Measurements from ENCODE around the gene GPRC5A.
A peak's percentile ranks its signal among the peaks of the same experiment; 100 is the strongest.

The GPRC5A gene

GRCh38 chr12:12885096-12885792, 6.1 kb upstream of the GPRC5A start:
- DNase-seq (ENCODE audit: low spot score) = no peak

DNA sequence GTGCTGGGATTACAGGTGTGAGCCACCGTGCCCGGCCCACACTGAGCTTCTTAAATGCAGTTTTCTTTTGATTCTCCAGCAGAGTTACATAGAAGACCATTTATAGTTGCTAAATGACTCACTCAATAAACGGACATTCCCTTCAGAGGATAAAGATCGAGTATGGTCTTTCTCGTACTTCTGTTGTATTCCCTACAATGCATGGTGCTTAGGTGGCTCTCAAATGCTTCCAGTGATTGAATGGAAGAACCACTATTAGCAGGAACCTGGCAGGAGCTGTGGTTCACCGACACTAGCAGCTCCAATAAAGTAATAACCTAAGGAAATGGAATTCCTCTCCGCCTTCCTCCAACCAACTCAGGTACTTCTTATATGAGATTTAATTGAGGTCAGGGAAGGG, 3.9 kb upstream of the GPRC5A start:
- no peak for DNase-seq (ENCODE audit: low spot score)

GRCh38 chr12:12889701-12890100, 1.7 kb upstream of the GPRC5A start:
- no peak for DNase-seq (ENCODE audit: low spot score)

DNA sequence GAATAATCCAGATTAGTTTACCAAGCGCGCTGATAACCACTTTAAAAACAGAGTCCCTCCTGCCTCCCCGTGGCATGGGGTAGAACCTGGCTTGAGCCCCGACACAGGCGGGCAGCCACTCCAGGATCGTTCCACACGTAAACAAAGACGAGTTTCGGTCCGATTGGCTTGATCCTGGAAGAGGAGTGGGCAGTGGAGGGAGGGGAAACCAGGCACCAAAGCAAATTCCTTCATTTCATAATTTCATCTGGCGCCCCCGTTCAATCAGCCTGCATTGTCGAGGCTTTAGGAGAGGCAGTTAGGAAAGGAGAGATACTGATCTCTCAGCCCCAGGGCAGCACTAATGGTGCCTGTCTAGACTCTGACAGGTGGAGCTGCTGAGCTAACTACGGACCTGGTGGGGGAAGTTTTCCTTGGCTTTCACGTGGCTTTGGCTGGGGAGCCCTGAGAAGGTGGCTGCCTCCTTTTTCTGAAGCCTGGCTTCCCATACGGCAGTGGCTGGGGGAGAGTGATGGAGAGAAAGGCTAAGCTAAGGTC, 751 bp upstream of the GPRC5A start:
- peak; percentile 10 for DNase-seq (ENCODE audit: low spot score)

GRCh38 chr12:12891881-12892355, 556 bp downstream of the GPRC5A start:
- DNase-seq (ENCODE audit: low spot score) = no peak

DNA sequence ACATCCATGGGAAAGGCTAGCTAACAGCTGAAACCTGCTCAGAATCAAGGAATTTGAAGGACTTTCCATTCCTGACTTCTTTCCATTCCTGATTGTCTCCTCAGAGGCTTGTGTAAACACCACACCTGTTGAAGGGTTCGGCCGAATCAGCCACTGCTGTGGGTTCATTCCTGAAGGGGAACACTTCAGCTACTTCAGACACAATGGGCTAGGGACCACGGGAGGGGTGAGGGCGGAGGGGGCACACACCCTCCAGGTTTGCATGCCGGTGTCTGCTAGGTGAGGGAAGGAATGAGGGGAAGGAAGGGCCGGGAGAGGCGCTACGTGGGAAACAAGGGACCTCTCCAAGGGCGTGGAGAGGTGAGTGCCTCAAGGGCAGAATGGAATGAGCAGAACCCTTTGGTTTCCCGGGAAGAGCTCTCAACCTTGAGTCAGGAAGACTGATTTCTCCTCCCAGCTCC, 1.3 kb downstream of the GPRC5A start:
- no peak for DNase-seq (ENCODE audit: low spot score)

- no peak for DNase-seq (ENCODE audit: low spot score)
Observed at GRCh38 chr12:12893438-12893837, 2.1 kb downstream of the GPRC5A start.

DNA sequence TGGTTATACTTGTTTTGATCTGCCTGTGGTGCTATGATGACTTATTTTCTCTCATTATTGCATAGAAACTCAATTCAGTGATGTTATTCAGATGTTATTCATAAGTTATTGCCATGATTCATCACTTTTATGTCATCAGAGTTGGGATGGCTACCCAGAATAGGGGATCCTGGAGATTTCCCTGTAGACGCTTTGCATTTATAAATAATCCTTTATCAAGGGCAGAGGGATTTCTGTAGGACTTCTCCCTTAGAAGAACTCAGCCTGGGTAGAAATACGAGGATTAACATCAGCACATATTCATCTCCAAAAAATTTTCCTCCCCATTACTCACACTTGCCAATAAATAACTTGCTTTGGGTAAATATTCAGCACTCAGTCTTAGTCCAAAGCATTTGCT, 4.9 kb downstream of the GPRC5A start:
- no peak for DNase-seq (ENCODE audit: low spot score)

DNA sequence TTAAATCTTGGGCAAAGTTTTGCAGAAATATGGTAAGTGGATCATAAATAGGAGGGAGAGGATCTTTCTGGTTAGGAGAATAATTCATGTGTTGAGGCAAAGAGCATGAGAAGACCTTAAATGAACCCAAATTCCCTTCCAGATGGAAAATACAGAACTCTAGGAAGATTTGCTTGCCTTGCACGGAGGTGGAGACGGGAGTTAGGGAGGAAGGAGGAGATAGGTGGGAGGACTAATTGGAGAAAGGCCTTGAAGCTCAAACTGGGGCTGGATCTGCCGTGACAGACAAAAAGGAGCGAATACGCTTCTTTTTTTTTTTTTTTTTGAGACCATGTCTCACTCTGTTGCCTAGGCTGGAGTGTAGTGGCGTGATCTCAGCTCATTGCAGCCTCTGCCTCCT, 5.9 kb downstream of the GPRC5A start:
- DNase-seq (ENCODE audit: low spot score) = no peak

DNA sequence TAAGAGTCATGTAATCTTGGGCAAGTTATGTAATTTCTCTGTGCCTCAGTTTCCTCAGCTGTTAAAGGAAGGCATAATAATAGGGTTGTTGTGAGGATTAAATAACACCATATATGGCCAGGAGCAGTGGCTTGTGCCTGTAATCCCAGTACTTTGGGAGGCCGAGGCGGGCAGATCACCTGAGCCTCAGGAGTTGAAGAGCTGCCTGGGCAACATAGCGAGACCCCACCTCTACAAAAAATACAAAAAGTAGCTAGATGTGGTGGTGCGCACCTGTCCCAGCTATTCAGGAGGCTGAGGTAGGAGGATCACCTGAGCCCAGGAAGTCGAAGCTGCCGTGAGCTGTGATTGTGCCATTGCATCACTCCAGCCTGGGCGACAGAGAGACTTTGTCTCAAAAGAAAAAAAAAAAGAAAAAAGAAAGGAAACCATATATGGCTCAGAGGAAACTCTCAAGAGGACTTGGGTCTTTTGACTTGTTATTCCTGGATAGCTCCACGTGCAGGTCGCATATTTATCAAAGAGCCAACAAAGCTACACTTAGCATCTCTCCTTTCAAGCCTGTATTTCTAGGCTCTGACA, 6.9 kb downstream of the GPRC5A start:
- DNase-seq (ENCODE audit: low spot score) = no peak

GRCh38 chr12:12898911-12899511, 7.6 kb downstream of the GPRC5A start:
- DNase-seq (ENCODE audit: low spot score) = no peak

- DNase-seq (ENCODE audit: low spot score) = no peak
Observed at GRCh38 chr12:12899530-12900380, 8.4 kb downstream of the GPRC5A start.

DNA sequence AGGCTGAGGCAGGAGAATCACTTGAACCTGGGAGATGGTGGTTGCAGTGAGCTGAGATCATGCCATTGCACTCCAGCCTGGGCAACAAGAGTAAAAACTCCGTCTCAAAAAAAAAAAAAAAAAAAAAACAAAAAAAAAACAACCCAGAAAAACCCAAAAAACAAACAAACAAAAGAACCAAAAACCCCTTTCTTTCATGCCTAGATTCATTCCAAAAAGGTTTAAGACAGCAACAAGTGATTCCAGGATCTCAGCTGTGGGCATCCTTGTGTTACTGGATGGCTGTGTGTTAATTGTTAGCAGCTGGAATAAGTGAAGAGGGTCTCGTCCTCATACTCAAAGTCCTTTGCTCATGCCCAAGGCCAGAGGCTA, 9.4 kb downstream of the GPRC5A start:
- no peak for DNase-seq (ENCODE audit: low spot score)

- DNase-seq (ENCODE audit: low spot score) = no peak
Observed at GRCh38 chr12:12901158-12901791, 9.9 kb downstream of the GPRC5A start.

DNA sequence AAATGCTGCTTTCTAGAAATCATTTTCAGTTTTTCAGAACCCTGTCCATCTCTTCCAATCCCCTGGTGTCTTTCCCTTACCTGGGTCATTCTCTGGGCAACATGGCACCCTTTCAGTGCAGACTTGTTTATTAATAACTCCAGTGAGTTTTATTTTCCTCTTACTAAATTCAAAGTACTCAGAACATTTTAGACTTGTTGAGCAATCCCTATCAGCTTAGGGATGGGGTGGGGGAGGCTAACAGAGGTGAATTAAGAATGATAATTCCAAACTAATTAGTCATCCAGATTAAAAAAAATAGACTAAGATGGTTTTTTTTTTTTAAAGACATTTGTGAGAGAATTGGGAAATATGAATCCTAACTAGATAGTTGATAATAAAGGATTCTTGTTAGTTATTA, 10.7 kb downstream of the GPRC5A start:
- no peak for DNase-seq (ENCODE audit: low spot score)

DNA sequence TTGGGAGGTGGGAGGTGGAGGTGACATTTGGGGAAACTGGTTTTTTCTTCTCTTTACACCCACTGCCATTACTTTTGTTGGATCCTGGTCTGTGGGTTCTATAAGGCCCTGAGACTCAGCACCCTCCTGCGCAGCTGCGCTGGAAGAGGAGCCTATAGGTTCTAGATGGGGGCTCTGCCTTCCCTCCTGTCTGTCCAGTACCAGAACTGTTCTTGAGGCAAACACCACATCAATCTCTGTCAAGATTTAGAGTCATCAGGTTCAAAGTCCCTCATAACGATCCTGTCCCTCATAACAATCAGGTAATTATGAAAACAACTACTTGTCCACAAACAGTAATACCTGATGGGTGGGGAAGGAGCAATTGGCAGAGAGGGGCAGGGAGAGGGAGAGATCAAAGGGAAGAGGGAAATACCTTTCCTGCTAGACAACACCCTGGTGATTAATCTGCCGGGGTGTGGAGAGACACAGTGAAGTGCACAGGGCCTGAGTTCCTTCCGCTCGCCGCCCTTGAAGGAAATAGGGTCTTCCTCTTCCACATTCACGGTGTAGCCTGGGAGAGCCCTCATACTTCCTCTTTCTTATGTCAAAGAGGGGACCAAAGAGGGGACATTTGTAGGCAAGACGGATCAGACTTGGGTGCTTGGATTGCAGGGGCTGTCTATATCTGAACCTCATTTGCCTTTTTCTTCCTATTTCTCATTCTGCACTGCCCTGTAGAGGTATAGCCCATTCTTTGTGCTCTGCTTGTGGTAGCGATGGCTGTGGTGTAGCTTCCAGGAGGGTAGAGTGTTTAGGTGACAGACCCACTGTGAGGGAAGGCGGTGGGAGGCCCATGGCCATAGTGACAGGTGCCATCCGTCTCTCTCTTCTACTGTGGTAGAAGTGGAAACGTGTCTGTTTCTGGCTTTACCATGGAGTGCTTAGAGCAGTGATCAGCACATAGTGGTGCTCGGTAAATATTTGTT, 12.6 kb downstream of the GPRC5A start:
- DNase-seq (ENCODE audit: low spot score) = no peak

DNA sequence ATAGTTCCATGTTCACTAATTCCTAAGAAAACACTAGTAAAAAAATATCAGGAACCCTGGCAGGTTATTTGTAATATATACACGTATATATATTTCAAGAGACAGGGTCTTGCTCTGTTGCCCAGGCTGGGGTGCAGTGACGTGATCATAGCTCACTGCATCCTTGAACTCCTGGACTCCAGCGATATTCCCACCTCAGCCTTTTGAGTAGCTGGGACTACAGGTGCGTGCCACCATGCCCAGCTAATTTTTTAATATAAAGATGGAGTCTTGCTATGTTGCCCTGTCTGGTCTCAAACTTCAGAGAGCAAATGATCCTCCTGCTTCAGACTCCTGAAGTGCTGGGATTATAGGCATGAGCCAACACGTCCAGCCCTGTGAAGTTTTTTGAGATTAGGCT, 16.2 kb downstream of the GPRC5A start:
- no peak for DNase-seq (ENCODE audit: low spot score)

GRCh38 chr12:12908252-12908651, 16.9 kb downstream of the GPRC5A start:
- no peak for DNase-seq (ENCODE audit: low spot score)

DNA sequence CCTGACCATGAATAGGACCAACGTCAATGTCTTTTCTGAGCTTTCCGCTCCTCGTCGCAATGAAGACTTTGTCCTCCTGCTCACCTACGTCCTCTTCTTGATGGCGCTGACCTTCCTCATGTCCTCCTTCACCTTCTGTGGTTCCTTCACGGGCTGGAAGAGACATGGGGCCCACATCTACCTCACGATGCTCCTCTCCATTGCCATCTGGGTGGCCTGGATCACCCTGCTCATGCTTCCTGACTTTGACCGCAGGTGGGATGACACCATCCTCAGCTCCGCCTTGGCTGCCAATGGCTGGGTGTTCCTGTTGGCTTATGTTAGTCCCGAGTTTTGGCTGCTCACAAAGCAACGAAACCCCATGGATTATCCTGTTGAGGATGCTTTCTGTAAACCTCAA, 17.3 kb downstream of the GPRC5A start:
- no peak for DNase-seq (ENCODE audit: low spot score)

GRCh38 chr12:12909228-12909994, 18.0 kb downstream of the GPRC5A start:
- DNase-seq (ENCODE audit: low spot score) = peak; percentile 14

All from germinal center (tissue), 1 donor.